NB4 (cell line): ENCODE results near the gene HOXC5.

ENCODE experiments used
- POLR2A ChIP-seq: IDR thresholded peaks from 2 replicates; pipeline ENCODE4 v1.6.1; 2011; ENCODE audit warnings: mild to moderate bottlenecking; ENCODE audit not compliant: insufficient read length; ENCODE audit errors: extremely low read depth
- TF ChIP-seq, protein P1 (sequence below): IDR thresholded peaks from one replicate; pipeline ENCODE4 v1.5.1; 2012; ENCODE audit warnings: low read depth, low read length

DNA sequence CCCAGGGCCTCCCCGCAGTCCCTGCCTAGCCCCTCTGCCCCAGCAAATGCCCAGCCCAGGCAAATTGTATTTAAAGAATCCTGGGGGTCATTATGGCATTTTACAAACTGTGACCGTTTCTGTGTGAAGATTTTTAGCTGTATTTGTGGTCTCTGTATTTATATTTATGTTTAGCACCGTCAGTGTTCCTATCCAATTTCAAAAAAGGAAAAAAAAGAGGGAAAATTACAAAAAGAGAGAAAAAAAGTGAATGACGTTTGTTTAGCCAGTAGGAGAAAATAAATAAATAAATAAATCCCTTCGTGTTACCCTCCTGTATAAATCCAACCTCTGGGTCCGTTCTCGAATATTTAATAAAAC lies 2.4 kb upstream of the HOXC5 start:
- TF ChIP-seq, protein P1, sequence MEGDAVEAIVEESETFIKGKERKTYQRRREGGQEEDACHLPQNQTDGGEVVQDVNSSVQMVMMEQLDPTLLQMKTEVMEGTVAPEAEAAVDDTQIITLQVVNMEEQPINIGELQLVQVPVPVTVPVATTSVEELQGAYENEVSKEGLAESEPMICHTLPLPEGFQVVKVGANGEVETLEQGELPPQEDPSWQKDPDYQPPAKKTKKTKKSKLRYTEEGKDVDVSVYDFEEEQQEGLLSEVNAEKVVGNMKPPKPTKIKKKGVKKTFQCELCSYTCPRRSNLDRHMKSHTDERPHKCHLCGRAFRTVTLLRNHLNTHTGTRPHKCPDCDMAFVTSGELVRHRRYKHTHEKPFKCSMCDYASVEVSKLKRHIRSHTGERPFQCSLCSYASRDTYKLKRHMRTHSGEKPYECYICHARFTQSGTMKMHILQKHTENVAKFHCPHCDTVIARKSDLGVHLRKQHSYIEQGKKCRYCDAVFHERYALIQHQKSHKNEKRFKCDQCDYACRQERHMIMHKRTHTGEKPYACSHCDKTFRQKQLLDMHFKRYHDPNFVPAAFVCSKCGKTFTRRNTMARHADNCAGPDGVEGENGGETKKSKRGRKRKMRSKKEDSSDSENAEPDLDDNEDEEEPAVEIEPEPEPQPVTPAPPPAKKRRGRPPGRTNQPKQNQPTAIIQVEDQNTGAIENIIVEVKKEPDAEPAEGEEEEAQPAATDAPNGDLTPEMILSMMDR = no peak
- TF ChIP-seq POLR2A = no peak
